Panc1 (cell line): ENCODE data around the gene LEKR1.

Experiments
- POLR2AphosphoS5 ChIP-seq: IDR thresholded peaks from 2 replicates; pipeline ENCODE4 v1.6.1; 2012; ENCODE audit warnings: mild to moderate bottlenecking, low read depth, low read length, moderate library complexity
- TF ChIP-seq, protein P1 (sequence below): fragments of 450-650 bp; IDR thresholded peaks from 2 replicates; pipeline ENCODE4 v1.5.1; 2017; ENCODE audit warnings: mild to moderate bottlenecking

DNA sequence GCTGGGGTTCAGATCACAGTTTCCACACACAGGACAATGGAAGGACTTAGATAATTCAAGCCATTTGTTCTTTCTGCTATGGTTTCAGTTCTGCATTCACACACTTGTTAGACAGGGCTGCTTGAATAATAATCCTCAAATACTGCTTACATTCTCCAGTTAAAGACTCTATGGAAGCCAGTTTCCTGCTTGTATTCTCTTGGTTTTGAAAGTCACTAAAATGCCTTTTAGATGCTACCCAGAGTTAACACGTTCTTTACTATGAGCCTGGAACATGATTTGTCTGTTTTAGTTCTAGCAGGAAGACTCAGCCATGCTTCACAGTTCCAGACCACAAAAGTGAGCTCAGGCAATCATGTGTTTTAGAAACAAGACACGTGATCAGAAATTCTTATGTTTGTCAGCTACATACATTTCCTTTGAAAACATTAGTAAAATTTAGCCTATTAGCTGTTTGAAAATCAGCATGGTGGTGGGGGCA, 152.4 kb downstream of the LEKR1 start:
- TF ChIP-seq, protein P1, sequence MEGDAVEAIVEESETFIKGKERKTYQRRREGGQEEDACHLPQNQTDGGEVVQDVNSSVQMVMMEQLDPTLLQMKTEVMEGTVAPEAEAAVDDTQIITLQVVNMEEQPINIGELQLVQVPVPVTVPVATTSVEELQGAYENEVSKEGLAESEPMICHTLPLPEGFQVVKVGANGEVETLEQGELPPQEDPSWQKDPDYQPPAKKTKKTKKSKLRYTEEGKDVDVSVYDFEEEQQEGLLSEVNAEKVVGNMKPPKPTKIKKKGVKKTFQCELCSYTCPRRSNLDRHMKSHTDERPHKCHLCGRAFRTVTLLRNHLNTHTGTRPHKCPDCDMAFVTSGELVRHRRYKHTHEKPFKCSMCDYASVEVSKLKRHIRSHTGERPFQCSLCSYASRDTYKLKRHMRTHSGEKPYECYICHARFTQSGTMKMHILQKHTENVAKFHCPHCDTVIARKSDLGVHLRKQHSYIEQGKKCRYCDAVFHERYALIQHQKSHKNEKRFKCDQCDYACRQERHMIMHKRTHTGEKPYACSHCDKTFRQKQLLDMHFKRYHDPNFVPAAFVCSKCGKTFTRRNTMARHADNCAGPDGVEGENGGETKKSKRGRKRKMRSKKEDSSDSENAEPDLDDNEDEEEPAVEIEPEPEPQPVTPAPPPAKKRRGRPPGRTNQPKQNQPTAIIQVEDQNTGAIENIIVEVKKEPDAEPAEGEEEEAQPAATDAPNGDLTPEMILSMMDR, result no peak
- TF ChIP-seq POLR2AphosphoS5, result no peak
